Panc1 (cell line): ENCODE data around the gene SIVA1. TPM values are rescaled to one million over a fixed set of nuclear protein-coding genes. Genes with fewer than 3 reads are reported as not detected.

Experiments used
- ATAC-seq: fragments of 200-7000 bp; cut with Tn5 transposase; 2 replicates; pipeline ENCODE4 v1.9.1; 2020; ENCODE audit warnings: mild to moderate bottlenecking, moderate library complexity
- BruUV-seq: library from RNA; stranded (reverse); fragments of 400-500 nt; replicated peaks from 2 replicates; lab custom pipeline; 2021; lab: Mats Ljungman, UMichigan
- CTCF ChIA-PET: fragments of 300-600 bp; sonication (Branson Sonifier 250); formaldehyde crosslinking; loops from one replicate; lab custom pipeline; 2022; ENCODE audit warnings: antibody characterized with exemption; lab: Charles Lee
- POLR2A ChIA-PET: fragments of 300-600 bp; sonication (Branson Sonifier 250); formaldehyde crosslinking; loops from one replicate; lab custom pipeline; 2022; ENCODE audit warnings: antibody characterized with exemption; lab: Charles Lee
- DNase-seq: peaks from one replicate; pipeline ENCODE4 v3.0.0-alpha.2; 2010; ENCODE audit warnings: low read depth, low spot score
- H3K27ac ChIP-seq: 2 replicates; pipeline ENCODE4 v1.5.1; 2011; ENCODE audit warnings: mild to moderate bottlenecking, low read length, inconsistent platforms
- H3K27me3 ChIP-seq: fragments of 200-500 bp; sonication (Bioruptor generic); 2 replicates; pipeline ENCODE4 v1.6.0; 2014; ENCODE audit warnings: low read length, inconsistent platforms; ENCODE audit not compliant: control insufficient read depth, insufficient read depth
- H3K36me3 ChIP-seq: fragments of 200-500 bp; sonication (Bioruptor generic); 2 replicates; pipeline ENCODE4 v1.5.1; 2014; ENCODE audit warnings: inconsistent platforms, mild to moderate bottlenecking, low read length, moderate library complexity; ENCODE audit not compliant: control insufficient read depth, insufficient read depth
- H3K4me1 ChIP-seq: 2 replicates; pipeline ENCODE4 v1.5.1; 2011; ENCODE audit warnings: inconsistent platforms, mild to moderate bottlenecking, low read length, moderate library complexity; ENCODE audit not compliant: control insufficient read depth, insufficient read depth
- H3K4me3 ChIP-seq, 2 experiments: 2 replicates each; pipeline ENCODE4 v1.5.1; 2011 to 2012; ENCODE audit warnings: low read depth in 2 of 2, low read length in 2 of 2, mild to moderate bottlenecking in 2 of 2, inconsistent platforms in 1 of 2, moderate library complexity in 1 of 2
- H3K9me3 ChIP-seq: fragments of 200-500 bp; sonication (Bioruptor generic); 2 replicates; pipeline ENCODE4 v1.5.1; 2014; ENCODE audit warnings: low read depth, mild to moderate bottlenecking, inconsistent platforms, low read length, moderate library complexity; ENCODE audit not compliant: control insufficient read depth, insufficient read depth
- CTCF ChIP-seq: fragments of 450-650 bp; IDR thresholded peaks from 2 replicates; pipeline ENCODE4 v1.5.1; 2017; ENCODE audit warnings: mild to moderate bottlenecking
- POLR2AphosphoS5 ChIP-seq: IDR thresholded peaks from 2 replicates; pipeline ENCODE4 v1.6.1; 2012; ENCODE audit warnings: mild to moderate bottlenecking, low read depth, low read length, moderate library complexity
- REST ChIP-seq, 2 experiments: IDR thresholded peaks; 2 replicates each; pipeline ENCODE4 v1.6.1; 2011 to 2012; ENCODE audit warnings: low read depth in 2 of 2, control low read depth in 1 of 2, low read length in 1 of 2, mild to moderate bottlenecking in 1 of 2, moderate library complexity in 1 of 2; ENCODE audit not compliant: insufficient read depth in 1 of 2
- SIN3A ChIP-seq: IDR thresholded peaks from 2 replicates; pipeline ENCODE4 v1.6.1; 2012; ENCODE audit warnings: low read depth, mild to moderate bottlenecking, low read length, moderate library complexity, borderline replicate concordance; ENCODE audit not compliant: insufficient read depth
- TCF7L2 ChIP-seq: IDR thresholded peaks from 2 replicates; pipeline ENCODE4 v1.6.1; 2011; ENCODE audit warnings: mild to moderate bottlenecking, low read depth, low read length, inconsistent platforms
- in situ Hi-C: cut with HindIII; loops from 2 replicates; pipeline ENCODE4 v1.10.0; 2016; ENCODE audit warnings: low sequenced_read_pairs, low pct_unique_long_range_greater_than_20kb
- intact Hi-C: fragments of 100-400 bp; cut with micrococcal nuclease; formaldehyde crosslinking; loops from one replicate; pipeline ENCODE4 v1.10.0; 2022; ENCODE audit not compliant: unreplicated experiment
- total RNA-seq: library from RNA; stranded (reverse); gene quantifications from one replicate; pipeline ENCODE4 v1.2.1, GENCODE V29; 2021; ENCODE audit not compliant: unreplicated experiment

SIVA1 gene
- total RNA-seq, 1 experiment from 2014 or later = 100 TPM

- intact Hi-C loops = no loop called here
- POLR2A ChIA-PET = interaction anchor here (0.6 kb wide), 2 partner anchors 49 to 109 kb away, joined by 3 to 18 read pairs; no protein-coding TSS in a partner anchor
Observed at GRCh38 chr14:104800771-104801519, 48.0 kb downstream of the SIVA1 start, which contains the start of gene ZBTB42. Gene ZBTB42, plus strand, starts transcription at chr14:104801101. Its CDS starts 97 bp downstream, at chr14:104801198.

More at GRCh38 chr14:104800771-104801519, 48.0 kb downstream of the SIVA1 start, which contains the start of gene ZBTB42:
- no peaks in the 10 kb centered on the region for H3K27me3 ChIP-seq
- DNase-seq (no peak), ATAC-seq (peak; percentile 19)
- CTCF ChIA-PET = interaction anchor here (0.5 to 1.2 kb wide), 3 partner anchors 25 to 119 kb away, joined by 3 to 4 read pairs (median 4); no protein-coding TSS in a partner anchor
- no TSS peak for BruUV-seq
- in situ Hi-C loops = no loop called here
- H3K36me3 ChIP-seq = no peaks in the 10 kb centered on the region
- peak within 1 kb of the TSS; percentile 56 to 64 for H3K4me3 ChIP-seq
- no peaks in the 10 kb centered on the region for H3K9me3 ChIP-seq
- H3K4me1 ChIP-seq = peaks cover 80% of the 10 kb centered on the region
- TF ChIP-seq TCF7L2 (no peak), CTCF (no peak), SIN3A (no peak), REST (IDR thresholded peaks at IDR 0.05; ENCODE audit: insufficient read depth in 1 of 2, low read depth in 2 of 2, low read length in 1 of 2) (no peak), POLR2AphosphoS5 (no peak)
- peak within 1 kb of the TSS; percentile 84 for H3K27ac ChIP-seq
